Measurements from ENCODE around the gene DMRTC1B.
"Not testable (repeated sequence)": the region's sequence is repeated elsewhere in the genome, so short reads cannot be mapped to it uniquely, and the experiment has no call there.

Gene DMRTC1B, protein sequence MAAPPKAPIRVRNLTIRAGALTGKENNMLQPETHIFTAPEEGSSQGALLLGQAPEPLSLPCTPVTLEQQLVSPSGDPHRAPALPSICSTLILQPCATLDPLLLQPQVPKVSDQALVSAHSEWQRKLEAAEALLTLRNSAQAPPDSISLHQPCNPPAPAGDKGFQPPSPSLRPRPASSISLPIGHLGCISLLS

DNA sequence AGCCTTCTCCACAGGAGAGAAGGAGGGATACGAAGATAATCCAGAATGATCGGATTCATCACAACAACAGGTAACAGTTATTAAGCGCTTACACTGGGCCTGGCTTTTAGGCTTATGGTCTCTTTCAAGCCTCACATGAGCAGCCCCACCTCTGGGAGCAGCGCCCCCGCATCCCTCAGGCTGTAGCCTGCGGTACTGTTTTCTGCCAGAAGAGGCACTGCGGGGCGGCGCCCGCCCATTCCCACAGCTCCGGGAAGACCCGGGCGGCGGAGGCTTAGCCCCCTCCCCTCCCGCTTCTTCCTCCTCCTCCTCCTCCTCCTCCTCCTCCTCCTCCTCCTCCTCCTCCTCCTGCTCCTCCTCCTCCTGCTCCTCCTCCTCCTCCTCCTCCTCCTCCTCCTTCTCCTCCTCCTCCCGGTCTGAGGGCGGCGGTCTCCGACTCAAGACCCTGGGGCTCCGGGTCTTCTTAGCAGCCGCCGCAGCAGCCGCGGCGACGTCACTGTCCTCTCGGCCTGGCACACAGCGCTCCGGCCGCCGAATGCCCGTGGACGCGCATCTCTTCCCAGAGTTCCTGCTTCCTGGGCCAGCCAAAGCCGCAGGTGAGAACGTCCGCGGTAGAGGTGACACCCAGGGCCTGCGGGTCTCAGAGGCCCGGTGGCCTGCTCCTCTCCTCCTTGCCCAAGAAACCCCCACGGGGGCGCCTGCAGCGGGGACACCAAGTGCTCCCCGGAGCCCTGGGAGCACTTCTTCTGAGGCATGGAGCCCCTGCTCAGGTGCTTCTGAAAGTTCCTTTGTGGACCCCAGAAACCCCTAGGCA, at the start of gene DMRTC1B:
DMRTC1B (plus strand) TSS at position 238 of the 814 bp plus-strand sequence. CDS start 68,246 bp downstream, outside the sequence.
- H3K27ac ChIP-seq = not testable (repeated sequence)

DNA sequence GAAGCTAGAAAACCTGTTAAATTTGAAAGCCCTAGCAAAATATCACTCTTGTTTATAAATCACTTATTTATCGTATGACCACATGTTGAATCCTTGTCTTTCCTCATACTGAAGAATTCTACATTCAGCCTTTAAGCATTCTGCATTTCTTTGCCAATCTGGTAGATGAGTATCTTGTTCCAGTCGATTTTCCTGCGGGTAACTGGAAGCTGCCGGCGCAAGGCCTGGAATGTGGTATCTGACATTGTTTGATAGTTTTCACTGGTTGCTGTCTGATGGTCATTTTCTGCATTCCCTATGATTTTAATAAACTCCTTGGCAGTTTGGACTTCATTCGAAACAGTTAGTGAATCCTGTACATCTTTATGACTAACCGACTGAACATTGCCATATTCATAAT, 48.8 kb upstream of the DMRTC1B start:
- H3K27ac ChIP-seq = no peak overlapping the region
- TF ChIP-seq ZFX (IDR thresholded peaks at IDR 0.05) = no peak
- TF ChIP-seq, protein P1, sequence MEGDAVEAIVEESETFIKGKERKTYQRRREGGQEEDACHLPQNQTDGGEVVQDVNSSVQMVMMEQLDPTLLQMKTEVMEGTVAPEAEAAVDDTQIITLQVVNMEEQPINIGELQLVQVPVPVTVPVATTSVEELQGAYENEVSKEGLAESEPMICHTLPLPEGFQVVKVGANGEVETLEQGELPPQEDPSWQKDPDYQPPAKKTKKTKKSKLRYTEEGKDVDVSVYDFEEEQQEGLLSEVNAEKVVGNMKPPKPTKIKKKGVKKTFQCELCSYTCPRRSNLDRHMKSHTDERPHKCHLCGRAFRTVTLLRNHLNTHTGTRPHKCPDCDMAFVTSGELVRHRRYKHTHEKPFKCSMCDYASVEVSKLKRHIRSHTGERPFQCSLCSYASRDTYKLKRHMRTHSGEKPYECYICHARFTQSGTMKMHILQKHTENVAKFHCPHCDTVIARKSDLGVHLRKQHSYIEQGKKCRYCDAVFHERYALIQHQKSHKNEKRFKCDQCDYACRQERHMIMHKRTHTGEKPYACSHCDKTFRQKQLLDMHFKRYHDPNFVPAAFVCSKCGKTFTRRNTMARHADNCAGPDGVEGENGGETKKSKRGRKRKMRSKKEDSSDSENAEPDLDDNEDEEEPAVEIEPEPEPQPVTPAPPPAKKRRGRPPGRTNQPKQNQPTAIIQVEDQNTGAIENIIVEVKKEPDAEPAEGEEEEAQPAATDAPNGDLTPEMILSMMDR (conservative IDR thresholded peaks at IDR 0.05) = no peak

DNA sequence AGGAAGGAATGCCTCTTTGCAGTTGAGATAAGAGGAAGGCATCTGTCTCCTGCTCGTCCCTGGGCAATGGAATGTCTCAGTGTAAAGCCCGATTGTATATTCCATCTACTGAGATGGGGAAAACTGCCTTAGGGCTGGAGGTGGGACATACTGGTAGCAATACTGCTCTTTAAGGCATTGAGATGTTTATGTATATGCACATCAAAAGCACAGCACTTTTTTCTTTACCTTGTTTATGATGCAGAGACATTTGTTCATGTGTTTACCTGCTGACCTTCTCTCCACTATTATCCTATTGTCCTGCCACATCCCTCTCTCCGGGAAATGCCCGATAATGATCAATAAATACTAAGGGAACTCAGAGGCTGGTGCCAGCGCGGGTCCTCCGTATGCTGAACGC, 43.1 kb upstream of the DMRTC1B start:
- H3K27ac ChIP-seq = not testable (repeated sequence)

DNA sequence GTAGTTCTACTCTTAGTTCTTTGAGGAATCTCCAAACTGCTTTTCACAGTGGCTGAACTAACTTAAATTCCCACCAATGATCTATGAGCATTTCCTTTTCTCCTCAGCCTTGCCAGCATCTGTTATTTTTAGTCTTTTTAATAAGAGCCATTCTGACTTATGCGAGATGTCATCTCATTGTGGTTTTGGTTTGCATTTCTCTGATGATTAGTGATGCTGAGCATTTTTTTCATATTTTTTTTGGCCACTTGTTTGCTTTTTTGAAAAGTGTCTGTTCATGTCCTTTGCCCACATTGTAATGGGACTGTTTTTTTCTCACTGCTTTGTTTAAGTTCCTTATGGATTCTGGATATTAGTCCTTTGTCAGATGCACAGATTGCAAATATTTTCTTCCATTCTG, 41.1 kb upstream of the DMRTC1B start:
- no peak overlapping the region for H3K27ac ChIP-seq
- no peak for TF ChIP-seq ZFX (IDR thresholded peaks at IDR 0.05)
- TF ChIP-seq, protein P1 (conservative IDR thresholded peaks at IDR 0.05) = no peak

DNA sequence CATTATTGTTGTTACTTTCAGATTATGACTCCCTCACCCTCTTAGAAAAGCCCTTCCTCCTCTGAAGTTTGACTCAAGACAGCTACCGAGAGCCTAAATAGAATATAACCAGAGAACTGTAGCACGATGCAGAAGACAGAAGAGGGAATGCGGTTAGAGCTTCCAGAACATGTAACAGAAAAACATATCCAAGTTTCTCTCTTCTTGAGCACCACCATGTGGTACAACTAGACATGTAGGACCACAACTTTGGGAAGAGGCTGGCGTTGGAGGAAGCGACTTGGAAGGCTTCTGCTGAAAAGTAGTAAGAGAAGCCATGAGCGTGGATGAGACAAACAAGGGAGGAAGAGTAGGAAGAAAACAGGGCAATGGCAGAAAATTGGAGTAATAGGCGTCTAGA, 31.1 kb upstream of the DMRTC1B start:
- not testable (repeated sequence) for H3K27ac ChIP-seq

DNA sequence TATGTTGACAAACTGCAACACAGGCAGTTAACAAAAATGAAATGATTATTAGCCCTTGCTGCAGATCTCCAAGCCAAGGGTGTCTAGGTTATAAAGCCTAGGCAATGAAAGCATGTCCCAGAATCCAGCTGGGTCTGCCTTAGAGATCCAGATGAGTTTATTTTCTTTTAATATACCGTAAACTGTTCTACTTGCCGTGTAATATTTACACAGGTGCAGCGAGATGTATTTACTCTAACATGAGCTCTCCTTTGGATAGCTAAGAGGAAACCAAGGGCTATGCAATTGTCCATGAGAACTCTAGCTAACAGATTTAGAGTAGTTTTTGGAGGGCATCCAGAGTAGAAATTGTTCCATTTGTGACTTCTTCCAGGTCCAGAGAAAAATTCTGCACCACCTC, 28.1 kb upstream of the DMRTC1B start:
- H3K27ac ChIP-seq = not testable (repeated sequence)

DNA sequence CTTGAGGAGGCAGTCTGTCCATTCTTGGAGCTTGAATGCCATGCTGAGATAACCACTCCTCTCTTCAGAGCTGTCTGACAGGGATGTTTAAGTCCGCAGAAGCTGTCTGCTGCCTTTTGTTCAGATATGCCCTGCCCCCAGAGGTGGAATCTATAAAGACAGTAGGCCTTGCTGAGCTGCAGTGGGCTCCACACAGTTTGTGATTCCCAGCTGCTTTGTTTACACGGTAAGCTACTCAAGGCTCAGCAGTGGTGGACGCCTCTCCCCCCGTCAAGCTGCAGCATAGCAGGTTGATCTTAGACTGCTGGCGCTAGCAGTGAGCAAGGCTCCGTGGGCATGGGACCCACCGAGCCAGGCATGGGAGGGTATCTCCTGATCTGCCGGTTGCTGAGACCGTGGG, 16.2 kb upstream of the DMRTC1B start:
- not testable (repeated sequence) for H3K27ac ChIP-seq

DNA sequence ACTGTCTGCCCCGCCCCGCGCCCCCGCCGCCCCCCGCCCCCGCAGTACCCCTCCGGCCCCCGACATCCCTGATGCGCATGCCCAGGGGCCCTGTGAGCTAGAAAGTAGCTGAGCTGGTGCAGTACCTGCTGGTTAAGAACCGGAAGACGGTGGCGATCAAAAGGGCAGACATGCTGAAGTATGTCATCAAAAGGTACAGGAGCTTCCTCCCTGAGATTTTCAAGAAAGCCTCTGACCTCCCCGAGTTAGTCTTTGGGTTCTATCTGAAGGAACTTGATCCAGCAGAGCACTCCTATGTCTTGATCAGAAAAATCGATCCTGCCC, 739 bp downstream of the DMRTC1B start:
- H3K27ac ChIP-seq = not testable (repeated sequence)

DNA sequence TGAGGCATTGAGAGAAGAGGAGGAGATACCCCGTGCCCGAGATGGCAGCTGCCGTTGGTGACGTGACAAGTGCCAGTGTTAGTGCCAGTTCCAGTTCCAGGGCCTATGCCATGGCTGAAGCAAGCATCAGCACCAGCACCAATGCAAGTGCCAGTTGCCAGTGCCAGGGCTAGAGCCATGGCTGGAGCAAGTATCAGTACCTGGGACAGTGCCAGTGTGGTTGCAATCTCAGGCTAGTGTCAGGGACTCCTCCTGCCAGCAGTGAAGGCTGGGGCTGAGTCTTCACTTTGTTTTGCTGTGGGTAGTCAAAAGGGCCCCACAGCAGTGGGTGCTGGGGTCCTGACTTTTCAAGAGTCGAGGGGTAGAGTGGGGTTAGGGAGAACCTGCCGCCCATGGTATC, 1.5 kb downstream of the DMRTC1B start:
- H3K27ac ChIP-seq = not testable (repeated sequence)

DNA sequence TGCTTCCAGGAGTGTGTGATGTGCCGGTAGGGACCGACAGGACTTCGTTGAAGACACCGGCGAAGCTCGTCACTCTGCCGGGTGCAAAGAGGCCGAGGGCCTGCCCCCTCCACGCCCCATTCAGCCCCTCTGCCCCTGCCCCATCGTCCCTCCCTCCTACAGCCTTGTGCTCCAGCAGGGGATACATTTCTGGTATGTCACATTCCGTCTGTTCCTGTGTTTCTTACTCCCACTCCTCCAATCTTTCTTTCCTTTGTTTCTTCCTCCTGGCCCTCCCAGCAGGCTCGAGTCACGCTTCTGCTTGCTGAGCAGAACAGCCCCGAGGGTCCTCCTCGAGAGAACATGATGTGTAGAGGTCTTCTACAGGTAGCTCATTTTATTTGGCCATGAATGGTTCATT, 5.9 kb downstream of the DMRTC1B start, which contains the start of gene FAM236B:
FAM236B (minus strand) TSS at position 101 of the 400 bp plus-strand sequence; CDS start at position 1, 100 bp downstream.
- not testable (repeated sequence) for H3K27ac ChIP-seq

DNA sequence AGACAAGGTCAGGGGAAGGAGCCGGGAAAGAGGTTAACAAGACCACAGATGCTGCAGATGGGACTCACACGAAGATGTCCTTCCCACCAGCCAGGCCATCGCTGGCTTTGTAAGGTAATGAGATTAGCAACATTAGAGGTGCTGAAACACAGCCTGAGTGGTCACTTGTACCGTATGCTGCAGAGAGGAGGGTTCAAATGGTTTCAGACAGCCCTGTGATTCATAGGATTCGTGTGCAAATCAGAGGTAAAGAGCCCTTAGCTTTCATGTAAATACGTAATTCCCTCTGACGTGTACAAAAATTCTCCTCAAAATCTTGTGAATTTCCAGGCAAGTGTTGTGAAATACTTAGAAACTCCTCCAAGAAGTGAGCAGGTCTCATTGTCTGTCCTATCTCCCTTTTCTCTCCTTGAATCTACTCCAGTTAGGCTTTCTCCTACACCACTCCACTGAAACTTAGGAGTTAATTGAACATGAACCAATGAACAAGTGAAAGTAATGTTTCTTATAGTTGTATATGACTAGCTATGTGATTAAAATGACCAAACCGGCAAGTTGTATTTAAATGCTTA, 6.8 kb downstream of the DMRTC1B start:
- not testable (repeated sequence) for H3K27ac ChIP-seq

DNA sequence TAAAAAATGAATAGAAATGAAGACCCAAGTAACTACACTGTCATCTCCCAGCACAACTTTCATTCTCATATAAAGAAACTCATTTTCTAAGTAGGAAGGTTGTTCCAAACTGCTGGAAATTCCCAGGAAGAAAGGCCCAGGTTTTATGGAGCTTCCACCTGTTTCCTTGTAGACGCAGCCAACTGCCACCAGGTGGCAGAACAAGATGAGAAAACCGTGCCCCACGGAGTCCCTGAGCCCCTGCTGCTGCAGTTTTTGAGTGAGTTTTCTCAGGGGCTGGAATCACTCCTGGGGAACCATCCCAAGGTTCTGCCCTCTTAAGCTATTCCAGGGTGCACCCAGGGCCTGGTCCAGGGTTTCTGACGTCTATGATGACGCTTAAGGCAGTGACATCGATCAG, 7.3 kb downstream of the DMRTC1B start:
- not testable (repeated sequence) for H3K27ac ChIP-seq

DNA sequence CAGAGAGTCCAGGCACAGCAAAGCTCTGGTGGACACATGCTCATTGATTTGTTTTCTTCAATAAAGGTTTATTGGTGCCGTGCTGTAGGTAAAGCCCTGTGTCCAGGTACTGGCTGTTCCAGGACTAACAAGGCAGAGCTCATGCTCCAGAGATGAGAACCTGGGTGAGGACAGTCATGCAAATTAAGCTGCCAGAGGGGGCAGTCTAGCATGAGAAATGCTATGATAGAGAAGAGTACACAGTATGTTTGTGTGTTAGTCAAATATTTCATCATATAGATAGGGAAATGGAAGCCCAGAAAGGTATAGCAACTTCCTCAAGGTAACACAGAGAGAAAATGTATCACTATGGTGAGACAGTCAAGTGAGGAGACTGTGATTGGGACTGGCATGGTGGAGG, 11.5 kb downstream of the DMRTC1B start:
- H3K27ac ChIP-seq = not testable (repeated sequence)

DNA sequence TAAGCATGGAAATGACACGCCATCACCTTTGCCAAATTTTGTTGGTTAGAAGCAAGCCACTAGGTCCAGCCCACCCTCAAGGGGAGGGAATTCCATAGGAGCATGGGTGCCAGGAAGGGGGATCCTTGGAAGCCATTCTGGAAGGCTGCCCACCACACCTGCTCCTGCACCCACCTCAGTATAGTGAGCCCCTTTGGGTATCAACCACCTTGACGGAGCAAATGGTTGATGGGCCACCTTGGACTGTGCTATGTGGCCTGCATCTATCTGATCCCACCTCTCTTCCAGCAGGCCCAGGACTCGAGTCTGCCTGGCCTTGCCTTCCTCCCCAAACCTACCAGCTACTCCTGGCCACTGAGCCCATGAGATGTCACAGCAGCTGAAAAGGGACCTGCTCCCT, 13.7 kb downstream of the DMRTC1B start:
- not testable (repeated sequence) for H3K27ac ChIP-seq

DNA sequence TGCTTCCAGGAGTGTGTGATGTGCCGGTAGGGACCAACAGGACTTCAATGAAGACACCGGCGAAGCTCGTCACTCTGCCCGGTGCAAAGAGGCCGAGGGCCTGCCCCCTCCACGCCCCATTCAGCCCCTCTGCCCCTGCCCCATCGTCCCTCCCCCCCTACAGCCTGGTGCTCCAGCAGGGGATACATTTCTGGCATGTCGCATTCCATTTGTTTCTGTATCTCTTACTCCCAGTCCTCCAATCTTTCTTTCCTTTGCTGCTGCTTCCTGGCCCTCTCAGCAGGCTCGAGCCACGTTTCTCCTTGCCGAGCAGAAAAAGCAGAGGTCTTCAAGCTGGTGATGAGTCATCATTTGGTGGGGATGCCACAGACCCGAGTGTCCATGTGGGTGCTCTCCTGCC, 31.4 kb downstream of the DMRTC1B start, which contains the start of gene FAM236D:
FAM236D (minus strand) TSS at position 101 of the 400 bp plus-strand sequence; CDS start at position 1, 100 bp downstream.
- not testable (repeated sequence) for H3K27ac ChIP-seq

DNA sequence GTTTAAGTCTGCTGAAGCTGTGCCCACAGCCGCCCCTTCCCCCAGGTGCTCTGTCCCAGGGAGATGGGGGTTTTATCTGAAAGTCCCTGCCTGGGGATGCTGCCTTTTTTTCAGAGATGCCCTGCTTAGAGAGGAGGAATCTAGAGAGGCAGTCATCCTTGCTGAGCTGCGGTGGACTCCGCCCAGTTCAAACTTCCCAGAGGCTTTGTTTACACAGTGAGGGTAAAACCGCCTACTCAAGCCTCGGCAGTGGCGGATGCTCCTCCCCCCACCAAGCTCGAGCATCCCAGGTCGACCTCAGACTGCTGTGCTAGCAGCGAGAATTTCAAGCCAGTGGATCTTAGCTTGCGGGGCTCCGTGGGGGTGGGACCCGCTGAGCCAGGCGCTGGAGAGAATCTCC, 54.0 kb downstream of the DMRTC1B start:
- H3K27ac ChIP-seq = not testable (repeated sequence)

DNA sequence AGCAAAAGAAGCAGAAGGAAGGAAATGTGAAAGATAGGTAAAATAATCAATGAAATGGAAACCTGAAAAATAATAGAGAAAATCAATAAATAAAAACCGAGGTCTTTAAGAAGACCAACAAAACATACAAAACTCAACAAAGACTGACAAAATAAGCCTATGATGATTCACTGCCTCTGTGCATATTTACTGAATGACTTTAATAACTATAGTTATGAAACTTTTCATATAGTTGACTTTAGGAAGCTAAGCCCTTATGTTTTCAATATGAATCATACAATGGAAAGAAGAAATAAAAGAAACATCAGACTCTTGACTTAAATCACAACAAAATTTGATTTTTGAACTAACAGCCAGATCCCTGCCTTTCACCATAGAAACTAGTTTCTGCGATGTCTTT, 60.8 kb downstream of the DMRTC1B start:
- not testable (repeated sequence) for H3K27ac ChIP-seq

DNA sequence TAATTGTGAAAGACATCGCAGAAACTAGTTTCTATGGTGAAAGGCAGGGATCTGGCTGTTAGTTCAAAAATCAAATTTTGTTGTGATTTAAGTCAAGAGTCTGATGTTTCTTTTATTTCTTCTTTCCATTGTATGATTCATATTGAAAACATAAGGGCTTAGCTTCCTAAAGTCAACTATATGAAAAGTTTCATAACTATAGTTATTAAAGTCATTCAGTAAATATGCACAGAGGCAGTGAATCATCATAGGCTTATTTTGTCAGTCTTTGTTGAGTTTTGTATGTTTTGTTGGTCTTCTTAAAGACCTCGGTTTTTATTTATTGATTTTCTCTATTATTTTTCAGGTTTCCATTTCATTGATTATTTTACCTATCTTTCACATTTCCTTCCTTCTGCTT, 106.2 kb downstream of the DMRTC1B start:
- not testable (repeated sequence) for H3K27ac ChIP-seq

DNA sequence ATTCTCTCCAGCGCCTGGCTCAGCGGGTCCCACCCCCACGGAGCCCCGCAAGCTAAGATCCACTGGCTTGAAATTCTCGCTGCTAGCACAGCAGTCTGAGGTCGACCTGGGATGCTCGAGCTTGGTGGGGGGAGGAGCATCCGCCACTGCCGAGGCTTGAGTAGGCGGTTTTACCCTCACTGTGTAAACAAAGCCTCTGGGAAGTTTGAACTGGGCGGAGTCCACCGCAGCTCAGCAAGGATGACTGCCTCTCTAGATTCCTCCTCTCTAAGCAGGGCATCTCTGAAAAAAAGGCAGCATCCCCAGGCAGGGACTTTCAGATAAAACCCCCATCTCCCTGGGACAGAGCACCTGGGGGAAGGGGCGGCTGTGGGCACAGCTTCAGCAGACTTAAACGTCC, 113.0 kb downstream of the DMRTC1B start:
- H3K27ac ChIP-seq = not testable (repeated sequence)

All from C4-2B (cell line).